Common myeloid progenitor, CD34-positive (primary cell): ENCODE data around the gene PADI4.

Source experiments
- CTCF ChIA-PET: fragments of 350-600 bp; sonication (Branson Sonifier 250); formaldehyde crosslinking; loops from one replicate; lab custom pipeline; 2021; ENCODE audit warnings: antibody characterized with exemption; lab: Charles Lee
- POLR2A ChIA-PET: fragments of 350-600 bp; sonication (Branson Sonifier 250); formaldehyde crosslinking; loops from one replicate; lab custom pipeline; 2021; ENCODE audit warnings: antibody characterized with exemption; lab: Charles Lee
- DNase-seq, 3 donors: peaks; one replicate each; pipeline versions ENCODE4 v3.0.0 to v3.0.0-alpha.2; 2013
- H3K27ac ChIP-seq, 2 experiments: 1 replicate in 1 of 2; 2 replicates in 1 of 2; pipeline ENCODE4 v1.7.0; 2013; ENCODE audit warnings: inconsistent platforms in 2 of 2, low read length in 2 of 2, mild to moderate bottlenecking in 2 of 2, low read depth in 1 of 2, moderate library complexity in 1 of 2; ENCODE audit not compliant: severe bottlenecking in 2 of 2, insufficient read depth in 1 of 2, poor library complexity in 1 of 2
- H3K27me3 ChIP-seq, 5 experiments: replicated peaks in 2 of 5; 1 replicate in 3 of 5; 2 replicates in 2 of 5; pipeline versions ENCODE4 v1.6.1 to v1.7.0; 2013; ENCODE audit warnings: low read length in 4 of 5, mild to moderate bottlenecking in 2 of 5, moderate library complexity in 2 of 5, inconsistent platforms in 1 of 5; ENCODE audit not compliant: insufficient read depth in 5 of 5, control insufficient read depth in 4 of 5
- H3K36me3 ChIP-seq, 4 experiments: 1 replicate in 2 of 4; 2 replicates in 2 of 4; pipeline versions ENCODE4 v1.6.1 to v1.7.0; 2013; ENCODE audit warnings: low read length in 3 of 4, control low read depth in 1 of 4, mild to moderate bottlenecking in 1 of 4; ENCODE audit not compliant: control insufficient read depth in 4 of 4, insufficient read depth in 4 of 4
- H3K4me1 ChIP-seq, 4 experiments: 1 replicate in 3 of 4; 2 replicates in 1 of 4; pipeline versions ENCODE4 v1.6.1 to v1.7.1; 2013; ENCODE audit warnings: low read length in 3 of 4, mild to moderate bottlenecking in 3 of 4, control low read depth in 1 of 4, inconsistent platforms in 1 of 4, moderate library complexity in 1 of 4; ENCODE audit not compliant: control insufficient read depth in 4 of 4, insufficient read depth in 4 of 4; ENCODE audit errors: control extremely low read depth in 1 of 4
- H3K4me3 ChIP-seq, 7 experiments: 1 replicate in 4 of 7; 2 replicates in 3 of 7; pipeline versions ENCODE4 v1.5.1 to v1.7.0; 2013; ENCODE audit warnings: mild to moderate bottlenecking in 7 of 7, low read length in 6 of 7, moderate library complexity in 6 of 7, inconsistent platforms in 2 of 7, low read depth in 2 of 7, control low read depth in 1 of 7; ENCODE audit not compliant: insufficient read depth in 4 of 7, control insufficient read depth in 1 of 7; ENCODE audit errors: extremely low read depth in 1 of 7
- H3K9me3 ChIP-seq, 5 experiments: 1 replicate in 4 of 5; 2 replicates in 1 of 5; pipeline versions ENCODE4 v1.6.1 to v1.7.1; 2013; ENCODE audit warnings: low read length in 4 of 5, mild to moderate bottlenecking in 2 of 5, inconsistent platforms in 1 of 5, low read depth in 1 of 5, moderate library complexity in 1 of 5; ENCODE audit not compliant: control insufficient read depth in 4 of 5, insufficient read depth in 2 of 5; ENCODE audit errors: control extremely low read depth in 1 of 5
- WGBS: methylation state at CpG from one replicate; pipeline ENCODE4 v1.1.5; 2013; ENCODE audit not compliant: insufficient coverage; 5-methylcytosine and 5-hydroxymethylcytosine counted together

The PADI4 gene

DNA sequence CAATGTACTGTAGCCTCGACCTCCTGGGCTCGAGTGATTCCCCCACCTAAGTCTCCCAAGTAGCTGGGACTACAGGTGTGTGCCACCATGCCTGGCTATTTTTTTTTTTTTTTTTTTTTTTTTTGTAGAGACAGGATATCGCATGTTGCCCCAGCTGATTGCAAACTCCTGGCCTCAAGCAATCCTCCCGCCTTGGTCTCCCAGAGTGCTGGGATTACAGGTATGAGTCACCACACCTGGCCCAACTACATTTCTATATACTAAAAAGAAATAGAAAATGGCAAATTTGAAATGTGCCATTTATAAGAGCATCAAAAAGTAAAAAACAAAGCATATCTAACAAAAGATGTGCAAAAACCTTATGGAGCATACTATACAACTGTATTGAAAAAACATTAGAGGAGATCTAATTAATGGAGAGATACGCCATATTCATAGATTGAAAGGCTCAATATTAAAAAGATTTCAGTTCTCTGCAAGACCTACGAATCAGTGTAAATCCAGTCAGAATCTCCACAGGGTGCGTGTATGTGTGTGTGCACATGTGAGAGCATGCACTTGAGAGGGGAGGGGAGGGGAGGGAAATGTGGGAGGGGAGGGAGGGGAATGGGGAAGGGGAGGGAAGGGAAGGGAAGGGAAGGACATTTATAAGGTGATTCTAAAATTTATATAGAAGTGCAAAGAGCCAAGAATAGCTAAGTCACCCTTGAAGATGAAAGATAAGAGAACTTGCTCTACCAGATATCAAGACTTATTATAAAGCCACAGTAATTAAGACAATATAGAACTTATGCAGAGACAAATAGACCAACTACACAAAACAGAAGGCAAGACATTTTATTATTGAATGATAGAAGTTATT, 15.5 kb upstream of the PADI4 start:
- no CpG with 5 or more reads among the region's 7 CpGs for whole genome bisulfite sequencing
- Histone ChIP-seq H3K36me3 (no peaks in the 10 kb centered on the region), H3K4me3 (no peak overlapping the region), H3K9me3 (no peaks in the 10 kb centered on the region), H3K27ac (no peak overlapping the region), H3K27me3 (no peaks in the 10 kb centered on the region), H3K4me1 (peaks cover 0 to 21% (median 10%) of the 10 kb centered on the region in 4 experiments)
- ChIA-PET CTCF (interaction anchor here (0.9 kb wide), 1 partner anchor 16 kb away, joined by 3 read pairs; no protein-coding TSS in a partner anchor), POLR2A (interaction anchor here (0.5 to 1.4 kb wide), 3 partner anchors 42 to 1937 kb away, joined by 3 to 7 read pairs (median 5); no protein-coding TSS in a partner anchor)
- DNase-seq = peak in 2 of 3 donors; percentile 63 to 64

- CTCF ChIA-PET = interaction anchor here (1.0 kb wide), 1 partner anchor 17 kb away, joined by 3 read pairs; no protein-coding TSS in a partner anchor
- POLR2A ChIA-PET = interaction anchor here (0.6 to 1.4 kb wide), 2 partner anchors 43 to 48 kb away, joined by 3 read pairs; no protein-coding TSS in a partner anchor
- peak; percentile 68 to 89 (median 87) for DNase-seq
- WGBS = 12% methylated on average over 5 of the region's 14 CpGs
- Histone ChIP-seq H3K27ac (no peak overlapping the region), H3K4me3 (no peak overlapping the region), H3K36me3 (no peaks in the 10 kb centered on the region), H3K27me3 (no peaks in the 10 kb centered on the region), H3K4me1 (peaks cover 0 to 21% (median 10%) of the 10 kb centered on the region in 4 experiments), H3K9me3 (no peaks in the 10 kb centered on the region)
These were observed 14.1 kb upstream of the PADI4 start for GRCh38 chr1:17293681-17294425.

- WGBS = 60% methylated on average over 4 of the region's 4 CpGs
- ChIA-PET CTCF (no interaction called here), POLR2A (no interaction called here)
- no peak for DNase-seq
- H3K4me1 ChIP-seq = peaks cover 0 to 21% (median 8%) of the 10 kb centered on the region in 4 experiments
- no peak overlapping the region for H3K4me3 ChIP-seq
- no peak overlapping the region for H3K27ac ChIP-seq
- H3K36me3 ChIP-seq = no peaks in the 10 kb centered on the region
- H3K9me3 ChIP-seq = peaks cover 0 to 5% (median 0%) of the 10 kb centered on the region in 5 experiments
- no peaks in the 10 kb centered on the region for H3K27me3 ChIP-seq
These were observed 12.7 kb upstream of the PADI4 start for GRCh38 chr1:17295292-17295691.

- Histone ChIP-seq H3K27me3 (no peaks in the 10 kb centered on the region), H3K36me3 (no peaks in the 10 kb centered on the region), H3K27ac (no peak overlapping the region), H3K4me1 (peaks cover 0 to 21% (median 8%) of the 10 kb centered on the region in 4 experiments), H3K4me3 (no peak overlapping the region), H3K9me3 (peaks cover 0 to 5% (median 5%) of the 10 kb centered on the region in 5 experiments)
- 95% methylated on average over 4 of the region's 5 CpGs for WGBS
- POLR2A ChIA-PET = no interaction called here
- no peak for DNase-seq
- CTCF ChIA-PET = interaction anchor here (0.6 kb wide), 1 partner anchor 15 kb away, joined by 3 read pairs; no protein-coding TSS in a partner anchor
These were observed 11.9 kb upstream of the PADI4 start for GRCh38 chr1:17296086-17296485.

DNA sequence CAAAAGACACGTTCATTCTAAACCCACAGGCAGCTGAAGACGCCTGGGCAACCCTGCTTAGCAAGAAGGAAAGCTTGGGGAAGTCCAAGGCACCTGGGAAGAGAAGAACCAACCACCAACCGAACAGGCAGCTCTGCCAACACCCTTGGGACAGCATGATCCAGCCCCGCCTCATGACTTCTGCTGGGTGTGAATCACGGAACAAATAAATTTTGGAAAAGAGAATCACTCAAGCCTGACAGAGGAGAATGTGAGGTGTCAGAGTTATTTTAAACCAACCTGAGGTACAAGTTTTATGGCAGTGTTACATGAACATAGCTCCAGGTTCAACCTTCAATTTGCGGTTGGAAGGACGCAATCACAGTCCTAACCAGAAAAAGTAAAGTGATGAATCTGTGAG, 10.0 kb upstream of the PADI4 start:
- WGBS = 96% methylated on average over 6 of the region's 7 CpGs
- POLR2A ChIA-PET = no interaction called here
- CTCF ChIA-PET = interaction anchor here (1.2 to 2.7 kb wide), 2 partner anchors 11 to 21 kb away, joined by 3 to 5 read pairs; partner anchors contain the start of gene PADI4

DNA sequence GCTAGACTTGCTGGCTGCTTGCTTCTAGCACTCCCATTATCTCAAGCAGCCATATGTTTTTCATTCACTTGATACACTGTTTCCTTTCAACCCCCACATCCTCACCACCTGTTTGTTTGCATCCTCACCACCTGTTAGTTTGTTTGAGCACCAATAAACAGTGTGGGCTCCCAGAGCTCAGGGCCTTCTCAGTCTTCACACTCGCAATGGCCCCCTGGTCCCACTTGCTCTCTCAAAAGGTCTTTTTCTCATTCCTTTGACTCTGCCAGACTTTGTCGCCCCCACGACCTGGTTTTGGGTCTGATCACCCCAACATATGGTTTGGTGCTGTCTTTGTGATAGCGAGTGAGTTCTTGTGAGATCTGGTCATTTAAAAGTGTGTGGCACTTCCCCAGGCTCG, 6.2 kb upstream of the PADI4 start:
- DNase-seq = peak in 2 of 3 donors; percentile 50 to 61
- H3K27ac ChIP-seq = no peak overlapping the region
- no peaks in the 10 kb centered on the region for H3K36me3 ChIP-seq
- ChIA-PET POLR2A (no interaction called here), CTCF (interaction anchor here (0.8 to 1.0 kb wide), 2 partner anchors 35 to 176 kb away, joined by 3 read pairs; no protein-coding TSS in a partner anchor)
- no peaks in the 10 kb centered on the region for H3K27me3 ChIP-seq
- 100% methylated on average over 2 of the region's 5 CpGs for WGBS
- H3K4me1 ChIP-seq = peaks cover 7 to 36% (median 23%) of the 10 kb centered on the region in 4 experiments
- H3K9me3 ChIP-seq = peaks cover 0 to 15% (median 7%) of the 10 kb centered on the region in 5 experiments
- no peak overlapping the region for H3K4me3 ChIP-seq

More for the DNA sequence above, 10.0 kb upstream of the PADI4 start:
- no peaks in the 10 kb centered on the region for H3K36me3 ChIP-seq
- H3K27ac ChIP-seq = no peak overlapping the region
- peaks cover 0 to 12% (median 5%) of the 10 kb centered on the region in 4 experiments for H3K4me1 ChIP-seq
- H3K4me3 ChIP-seq = no peak overlapping the region
- peaks cover 0 to 15% (median 7%) of the 10 kb centered on the region in 5 experiments for H3K9me3 ChIP-seq
- no peak for DNase-seq
- H3K27me3 ChIP-seq = no peaks in the 10 kb centered on the region
